H9 (cell line): Measurements from ENCODE around the gene CASP8. TPM values are rescaled to one million over a fixed set of nuclear protein-coding genes. Genes with fewer than 3 reads are reported as not detected.

Experiments
- DNase-seq: peaks from one replicate; pipeline ENCODE4 v3.0.0-alpha.2; 2017
- H2AFZ ChIP-seq: one replicate; pipeline ENCODE4 v1.6.1; 2013; ENCODE audit warnings: mild to moderate bottlenecking, low read length, control low read depth, moderate library complexity
- H2AK5ac ChIP-seq: 2 replicates; pipeline ENCODE4 v1.6.1; 2013; ENCODE audit warnings: low read length, control low read depth, mixed read lengths; ENCODE audit not compliant: insufficient read length
- H2BK120ac ChIP-seq: one replicate; pipeline ENCODE4 v1.6.1; 2013; ENCODE audit warnings: low read depth, mild to moderate bottlenecking, low read length, control low read depth, inconsistent platforms; ENCODE audit not compliant: poor library complexity, severe bottlenecking
- H2BK12ac ChIP-seq: 2 replicates; pipeline ENCODE4 v1.6.1; 2013; ENCODE audit warnings: low read length, control low read depth, mixed read lengths, low read depth; ENCODE audit not compliant: insufficient read length
- H2BK15ac ChIP-seq: 2 replicates; pipeline ENCODE4 v1.6.1; 2013; ENCODE audit warnings: low read depth, low read length, control low read depth
- H2BK20ac ChIP-seq: one replicate; pipeline ENCODE4 v1.6.1; 2013; ENCODE audit warnings: low read depth, mild to moderate bottlenecking, low read length, control low read depth, inconsistent platforms; ENCODE audit not compliant: poor library complexity, severe bottlenecking
- H2BK5ac ChIP-seq: 2 replicates; pipeline ENCODE4 v1.6.1; 2013; ENCODE audit warnings: low read length, control low read depth, mixed read lengths; ENCODE audit not compliant: insufficient read length
- H3K14ac ChIP-seq: 2 replicates; pipeline ENCODE4 v1.6.1; 2013; ENCODE audit warnings: low read length, control low read depth; ENCODE audit not compliant: insufficient read depth
- H3K18ac ChIP-seq: 2 replicates; pipeline ENCODE4 v1.6.1; 2013; ENCODE audit warnings: low read depth, mild to moderate bottlenecking, mixed read lengths, low read length, control low read depth; ENCODE audit not compliant: insufficient read length
- H3K23ac ChIP-seq: 2 replicates; pipeline ENCODE4 v1.6.1; 2013; ENCODE audit warnings: low read length, control low read depth, mixed read lengths, low read depth; ENCODE audit not compliant: insufficient read length
- H3K23me2 ChIP-seq: 2 replicates; pipeline ENCODE4 v1.6.1; 2013; ENCODE audit warnings: low read depth, mild to moderate bottlenecking, mixed read lengths, low read length, control low read depth; ENCODE audit not compliant: insufficient read length, poor library complexity, severe bottlenecking
- H3K27ac ChIP-seq: 2 replicates; pipeline ENCODE4 v1.5.1; 2013; ENCODE audit warnings: low read length, control low read depth, mixed read lengths, low read depth; ENCODE audit not compliant: insufficient read length
- H3K27me3 ChIP-seq: 2 replicates; pipeline ENCODE4 v1.6.1; 2013; ENCODE audit warnings: low read length, control low read depth, inconsistent platforms; ENCODE audit not compliant: insufficient read depth
- H3K4ac ChIP-seq: 2 replicates; pipeline ENCODE4 v1.6.1; 2013; ENCODE audit warnings: low read depth, mild to moderate bottlenecking, control low read depth, inconsistent platforms, low read length, moderate library complexity
- H3K4me1 ChIP-seq: 2 replicates; pipeline ENCODE4 v1.6.1; 2013; ENCODE audit warnings: low read length, control low read depth, inconsistent platforms; ENCODE audit not compliant: insufficient read depth
- H3K4me2 ChIP-seq: 2 replicates; pipeline ENCODE4 v1.6.1; 2013; ENCODE audit warnings: low read length, control low read depth, mixed read lengths; ENCODE audit not compliant: insufficient read length, insufficient read depth
- H3K56ac ChIP-seq: 2 replicates; pipeline ENCODE4 v1.6.1; 2013; ENCODE audit warnings: low read depth, mild to moderate bottlenecking, mixed read lengths, low read length, control low read depth; ENCODE audit not compliant: insufficient read length
- H3K79me1 ChIP-seq: 2 replicates; pipeline ENCODE4 v1.6.1; 2013; ENCODE audit warnings: low read depth, mild to moderate bottlenecking, moderate library complexity, low read length, control low read depth, inconsistent platforms; ENCODE audit not compliant: insufficient read depth, poor library complexity, severe bottlenecking
- H3K79me2 ChIP-seq: 2 replicates; pipeline ENCODE4 v1.6.1; 2013; ENCODE audit warnings: low read length, control low read depth, inconsistent platforms; ENCODE audit not compliant: insufficient read depth
- H3K9ac ChIP-seq: 2 replicates; pipeline ENCODE4 v1.6.1; 2013; ENCODE audit warnings: low read length, control low read depth, mixed read lengths; ENCODE audit not compliant: insufficient read length; ENCODE audit errors: extremely low read depth
- H3K9me3 ChIP-seq: one replicate; pipeline ENCODE4 v1.6.1; 2013; ENCODE audit warnings: low read depth, low read length, inconsistent platforms; ENCODE audit not compliant: control insufficient read depth
- H3T11ph ChIP-seq: one replicate; pipeline ENCODE4 v1.6.1; 2013; ENCODE audit warnings: mild to moderate bottlenecking, low read length, control low read depth, inconsistent platforms
- H4K20me1 ChIP-seq: one replicate; pipeline ENCODE4 v1.6.1; 2013; ENCODE audit not compliant: control insufficient read depth, insufficient read length, insufficient read depth
- H4K5ac ChIP-seq: 2 replicates; pipeline ENCODE4 v1.6.1; 2013; ENCODE audit warnings: low read depth, mild to moderate bottlenecking, mixed read lengths, low read length, control low read depth; ENCODE audit not compliant: insufficient read length
- H4K8ac ChIP-seq: replicated peaks from 2 replicates; pipeline ENCODE4 v1.6.1; 2013; ENCODE audit warnings: low read length, control low read depth, mixed read lengths, low read depth; ENCODE audit not compliant: insufficient read length
- H4K91ac ChIP-seq: 2 replicates; pipeline ENCODE4 v1.6.1; 2013; ENCODE audit warnings: low read depth, mild to moderate bottlenecking, moderate library complexity, mixed read lengths, low read length, control low read depth; ENCODE audit not compliant: insufficient read length
- H3K27ac Mint-ChIP-seq, 3 experiments: 2 replicates in 2 of 3; 3 replicates in 1 of 3; pipeline ENCODE4 v1.8.0; 2020 to 2021; ENCODE audit warnings: mixed read lengths in 3 of 3, mild to moderate bottlenecking in 1 of 3, moderate library complexity in 1 of 3
- H3K27me3 Mint-ChIP-seq: 2 replicates; pipeline ENCODE4 v1.8.0; 2021; ENCODE audit warnings: low read depth, mild to moderate bottlenecking, moderate library complexity, mixed read lengths
- H3K36me3 Mint-ChIP-seq, 3 experiments: 2 replicates in 2 of 3; 3 replicates in 1 of 3; pipeline ENCODE4 v1.8.0; 2020 to 2021; ENCODE audit warnings: low read depth in 3 of 3, mixed read lengths in 3 of 3; ENCODE audit not compliant: insufficient read depth in 1 of 3
- H3K4me1 Mint-ChIP-seq, 2 experiments: 2 replicates each; pipeline ENCODE4 v1.8.0; 2020; ENCODE audit warnings: mixed read lengths in 2 of 2
- H3K4me3 Mint-ChIP-seq, 2 experiments: 2 replicates in 1 of 2; 3 replicates in 1 of 2; pipeline ENCODE4 v1.8.0; 2020 to 2021; ENCODE audit warnings: mild to moderate bottlenecking in 2 of 2, mixed read lengths in 2 of 2, moderate library complexity in 1 of 2
- H3K9me3 Mint-ChIP-seq, 2 experiments: 2 replicates in 1 of 2; 3 replicates in 1 of 2; pipeline ENCODE4 v1.8.0; 2020; ENCODE audit warnings: mild to moderate bottlenecking in 2 of 2, mixed read lengths in 2 of 2, moderate library complexity in 1 of 2
- CTCF ChIP-seq: fragments of 200-600 bp; sonication (generic); conservative IDR thresholded peaks from 3 replicates; pipeline ENCODE4 v1.8.0; 2021; ENCODE audit warnings: antibody characterized with exemption, mild to moderate bottlenecking
- WGBS: extraction: QIAGEN DNeasy Blood & Tissue Kit; methylation state at CpG from one replicate; pipeline ENCODE4 v1.1.7; 2013; ENCODE audit warnings: missing lambda C conversion rate, low lambda C conversion rate, mixed read lengths; ENCODE audit not compliant: insufficient read length; ENCODE audit errors: extremely low coverage; 5-methylcytosine and 5-hydroxymethylcytosine counted together
- total RNA-seq: library from RNA; stranded (reverse); gene quantifications from 2 replicates; pipeline ENCODE4 v1.2.1, GENCODE V29; 2021

CASP8 gene
- total RNA-seq, 1 experiment from 2014 or later = 10.0 TPM

GRCh38 chr2:201276511-201276910 is 16.2 kb downstream of the CASP8 start:
- H3K27ac Mint-ChIP-seq = no peak overlapping the region
- no peak overlapping the region for H3K9ac ChIP-seq
- peaks cover 0 to 2% of the 10 kb centered on the region in 2 experiments; a peak in 2 of 5 replicates for H3K9me3 Mint-ChIP-seq
- H4K91ac ChIP-seq = no peak overlapping the region
- H2BK120ac ChIP-seq = no peak overlapping the region
- no peak overlapping the region for H4K8ac ChIP-seq
- no peak overlapping the region for H3K4me3 Mint-ChIP-seq
- H3K4me1 ChIP-seq = no peaks in the 10 kb centered on the region
- no peak overlapping the region for H3K4ac ChIP-seq
- H2BK12ac ChIP-seq = no peak overlapping the region
- H3K27me3 ChIP-seq = no peaks in the 10 kb centered on the region
- H3K4me1 Mint-ChIP-seq = no peaks in the 10 kb centered on the region
- no peaks in the 10 kb centered on the region for H3K79me1 ChIP-seq
- H2AK5ac ChIP-seq = no peak overlapping the region
- no peak for DNase-seq
- no peak overlapping the region for H3K56ac ChIP-seq
- no peaks in the 10 kb centered on the region for H4K20me1 ChIP-seq
- H2BK15ac ChIP-seq = no peak overlapping the region
- H2BK5ac ChIP-seq = no peak overlapping the region
- H2BK20ac ChIP-seq = no peak overlapping the region
- no peak overlapping the region for H3K14ac ChIP-seq
- H3K23ac ChIP-seq = no peak overlapping the region
- no peaks in the 10 kb centered on the region for H3K9me3 ChIP-seq
- H4K5ac ChIP-seq = no peak overlapping the region
- no peak overlapping the region for H3K18ac ChIP-seq
- H3K27ac ChIP-seq = no peak overlapping the region
- no peak overlapping the region for H3T11ph ChIP-seq
- H3K27me3 Mint-ChIP-seq = no peaks in the 10 kb centered on the region
- WGBS = no CpG with 5 or more reads among the region's 6 CpGs
- no peak for TF ChIP-seq CTCF
- no peaks in the 10 kb centered on the region for H3K23me2 ChIP-seq
- no peaks in the 10 kb centered on the region; a peak in 1 of 7 replicates for H3K36me3 Mint-ChIP-seq
- no peak overlapping the region for H2AFZ ChIP-seq
- no peak overlapping the region for H3K4me2 ChIP-seq
- H3K79me2 ChIP-seq = no peaks in the 10 kb centered on the region
